ENCODE measurements around the gene RAB3C.

The RAB3C gene

GRCh38 chr5:58606064-58606463 lies 23.2 kb downstream of the RAB3C start:
- DNase-seq = no peak

DNA sequence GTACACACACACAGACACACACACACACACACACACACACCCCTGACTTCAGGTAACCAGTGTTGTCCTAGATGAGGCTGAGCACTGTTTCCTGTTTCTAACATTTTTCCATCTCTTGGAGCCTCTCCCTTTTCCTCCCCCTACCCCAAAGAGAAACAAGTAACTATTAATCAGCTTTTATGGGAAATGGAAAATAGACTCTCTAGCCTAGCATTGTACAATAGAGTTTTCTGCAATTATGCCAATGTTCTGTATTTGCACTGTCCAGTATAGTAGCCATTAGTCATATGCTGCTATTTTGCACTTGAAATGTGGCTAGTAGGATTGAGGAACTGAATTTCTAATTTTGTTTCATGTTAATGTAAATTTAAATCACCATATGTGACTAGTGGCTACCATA lies 33.1 kb downstream of the RAB3C start:
- DNase-seq = no peak

GRCh38 chr5:58617241-58617640 lies 34.4 kb downstream of the RAB3C start:
- DNase-seq = no peak

DNA sequence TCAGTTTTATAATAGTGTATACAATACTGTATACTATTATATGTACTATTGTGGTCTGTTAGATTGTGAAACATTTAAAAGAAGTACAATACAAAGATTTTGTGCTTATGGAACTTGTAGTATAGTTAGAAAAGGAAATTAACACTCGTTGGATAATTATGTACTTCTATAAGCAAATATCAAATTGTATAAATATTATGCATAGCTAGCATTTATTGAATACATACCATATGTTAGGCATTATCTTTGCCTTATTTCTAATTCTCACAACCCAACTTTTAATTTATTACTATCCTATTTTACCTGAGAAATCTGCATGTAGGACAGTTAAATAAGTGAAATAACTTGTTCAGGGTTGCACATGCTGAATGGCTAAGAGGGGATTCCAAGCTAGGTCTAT lies 37.5 kb downstream of the RAB3C start:
- DNase-seq = no peak

- no peak for DNase-seq
These were observed 40.3 kb downstream of the RAB3C start for GRCh38 chr5:58622936-58623871.

GRCh38 chr5:58628626-58629025 lies 45.8 kb downstream of the RAB3C start:
- DNase-seq = no peak

- DNase-seq = no peak
These were observed 46.6 kb downstream of the RAB3C start for GRCh38 chr5:58629271-58630159.

- DNase-seq = no peak
These were observed 49.0 kb downstream of the RAB3C start for GRCh38 chr5:58631895-58632294.

- DNase-seq = no peak
These were observed 52.5 kb downstream of the RAB3C start for GRCh38 chr5:58635416-58635815.

DNA sequence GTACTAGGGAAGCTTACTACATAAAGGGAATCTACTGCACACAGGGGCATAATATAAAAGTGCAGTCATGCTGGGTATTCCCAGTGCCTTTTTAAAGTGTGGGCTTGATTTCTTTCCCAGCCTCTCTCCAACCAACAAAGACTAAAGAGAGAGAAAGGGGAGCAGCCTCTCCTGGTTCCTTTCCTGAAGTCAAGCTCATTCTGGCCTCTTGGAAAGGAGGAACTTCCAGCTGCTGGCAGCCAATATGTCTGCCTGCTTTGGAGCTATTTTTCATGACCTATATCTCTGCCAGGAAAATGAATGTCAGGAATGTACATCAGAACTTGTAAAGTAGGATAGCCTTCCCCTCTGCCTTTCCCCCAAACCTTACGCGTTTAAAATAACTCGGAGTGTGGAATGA lies 57.1 kb downstream of the RAB3C start:
- DNase-seq = no peak

DNA sequence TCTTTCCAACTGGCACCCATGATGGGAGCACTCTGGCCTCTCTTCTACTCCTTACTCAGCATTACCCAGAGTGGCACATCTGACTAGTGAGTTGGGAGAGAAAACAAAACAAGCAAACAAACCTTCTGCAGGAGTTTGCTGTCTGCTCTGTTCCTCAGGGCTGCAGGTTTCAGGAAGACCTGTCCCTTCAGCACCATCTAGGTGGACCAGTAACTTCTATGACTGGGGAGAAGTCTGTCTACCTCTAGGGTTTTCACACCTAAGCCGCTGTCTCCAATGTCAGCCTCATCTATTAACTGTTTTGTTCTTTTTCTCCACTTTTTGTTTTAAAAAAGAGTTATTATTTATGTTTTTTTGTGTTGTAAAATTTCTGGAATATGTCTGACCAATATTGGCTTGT lies 58.7 kb downstream of the RAB3C start:
- DNase-seq = no peak

GRCh38 chr5:58648846-58649245 lies 66.0 kb downstream of the RAB3C start:
- no peak for DNase-seq

DNA sequence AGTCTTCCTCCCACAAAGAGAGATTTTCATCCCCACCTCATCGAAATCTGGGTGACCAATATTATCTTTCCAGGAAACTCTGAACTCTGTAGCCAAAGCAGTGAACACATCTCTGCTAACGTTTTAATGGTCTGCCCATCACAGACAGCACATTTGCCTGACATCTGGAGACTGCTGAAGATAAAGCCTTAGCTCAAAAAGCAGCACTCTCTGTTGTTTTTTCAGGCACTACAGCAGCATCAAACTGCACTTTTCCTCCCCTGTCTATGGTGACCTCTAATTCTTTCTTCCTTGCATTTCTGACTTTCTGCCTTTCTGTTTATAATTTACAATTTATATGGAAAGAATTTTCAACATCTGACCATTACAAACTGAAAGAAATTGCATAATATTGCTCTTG lies 66.8 kb downstream of the RAB3C start:
- DNase-seq = no peak

DNA sequence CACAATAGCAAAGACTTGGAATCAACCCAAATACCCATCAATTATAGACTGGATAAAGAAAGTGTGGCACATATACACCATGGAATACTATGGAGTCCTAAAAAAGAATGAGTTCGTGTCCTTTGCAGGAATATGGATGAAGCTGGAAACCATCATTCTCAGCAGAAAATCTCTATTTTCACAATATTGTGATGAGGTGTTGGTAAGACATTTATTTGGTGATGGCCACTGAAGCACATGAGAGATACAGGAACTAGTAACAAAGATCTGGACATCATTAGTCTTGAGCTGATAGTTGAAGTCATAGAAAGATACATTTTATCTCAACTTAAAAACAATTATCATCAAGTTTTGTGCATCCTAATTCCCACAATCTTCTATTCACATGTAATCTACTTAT lies 70.6 kb downstream of the RAB3C start:
- no peak for DNase-seq

GRCh38 chr5:58666141-58666540 lies 83.3 kb downstream of the RAB3C start:
- no peak for DNase-seq

DNA sequence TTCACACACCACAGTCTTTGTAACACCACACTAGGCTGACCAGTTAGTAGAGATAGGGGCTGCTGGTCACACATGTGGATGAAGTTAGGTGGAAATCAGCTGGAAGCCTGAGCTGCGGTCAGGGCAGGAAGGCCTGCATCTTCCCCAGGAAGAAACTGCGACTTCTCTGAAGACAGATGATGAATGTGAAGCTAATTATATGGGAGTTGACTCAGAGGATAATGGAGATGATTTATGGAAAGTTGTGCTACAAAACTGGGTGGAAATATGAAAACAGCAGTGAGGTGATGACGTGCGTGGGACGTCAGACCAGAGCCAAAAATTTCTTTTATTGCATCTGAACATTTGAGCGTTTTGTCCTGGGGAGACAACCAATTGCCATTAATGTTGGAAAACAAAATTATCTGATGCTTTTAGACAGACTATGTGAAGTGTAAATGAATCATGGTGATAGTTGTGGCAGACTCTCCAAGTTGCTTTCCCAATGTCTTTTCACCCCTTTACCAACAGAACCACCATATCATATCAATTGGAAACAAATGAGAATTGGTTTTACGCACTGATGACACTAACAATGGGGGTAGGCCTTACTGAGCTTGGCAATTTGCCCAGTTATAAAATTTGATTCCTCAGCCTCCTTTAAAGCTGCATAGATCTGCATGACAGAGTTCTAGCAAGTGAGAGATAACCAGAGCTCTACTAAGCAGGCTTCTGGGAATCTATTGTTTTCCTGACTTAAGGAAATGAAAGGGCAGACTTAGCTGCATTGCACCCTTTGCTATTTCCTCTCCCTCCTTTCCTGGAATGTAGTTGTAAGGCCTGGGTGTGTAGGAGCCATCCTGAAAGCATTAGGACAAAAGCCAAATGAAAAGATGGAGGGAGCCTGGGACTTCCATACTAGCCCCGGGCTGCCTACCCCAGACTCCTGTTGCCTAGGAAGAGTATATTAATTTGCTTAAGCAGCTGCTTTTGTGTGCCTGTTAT lies 84.0 kb downstream of the RAB3C start:
- no peak for DNase-seq

- no peak for DNase-seq
These were observed 87.7 kb downstream of the RAB3C start for GRCh38 chr5:58670582-58670981.

DNA sequence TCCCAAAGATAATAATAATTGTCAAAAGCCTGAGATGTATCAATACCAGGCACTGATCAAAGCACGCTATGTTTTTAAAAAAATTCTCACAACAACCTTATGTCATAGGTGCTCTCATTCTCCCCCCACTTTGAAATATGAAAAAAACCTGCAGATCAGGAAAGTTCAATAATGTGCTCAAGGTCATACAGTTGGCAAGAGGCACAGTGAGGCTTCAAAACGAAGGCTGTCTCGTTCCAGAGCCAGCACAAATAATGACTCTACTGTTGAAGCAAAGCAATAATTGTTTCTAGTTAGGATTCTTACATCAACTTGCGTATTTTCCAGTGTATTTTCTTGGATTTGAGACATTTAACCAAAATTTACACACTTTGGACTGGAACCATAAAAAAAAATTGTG lies 88.3 kb downstream of the RAB3C start:
- no peak for DNase-seq

DNA sequence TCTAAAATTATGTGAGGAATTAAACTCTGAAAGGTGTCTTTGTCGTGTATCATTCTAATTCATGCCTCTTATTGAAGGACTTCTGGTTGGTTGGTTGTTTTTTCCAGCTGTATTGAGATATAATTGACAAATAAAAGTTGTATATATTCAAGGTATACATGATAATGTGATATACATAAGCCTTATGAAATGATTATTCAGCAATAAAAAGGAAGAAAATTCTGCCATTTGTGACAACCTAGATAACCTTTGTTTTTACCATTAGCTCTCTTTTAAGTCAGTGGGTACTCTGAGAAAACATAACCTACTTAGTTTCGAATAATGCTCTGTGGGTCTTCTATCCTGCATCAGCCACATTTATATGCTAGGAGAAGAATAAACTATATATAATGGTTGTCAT lies 89.6 kb downstream of the RAB3C start:
- no peak for DNase-seq

DNA sequence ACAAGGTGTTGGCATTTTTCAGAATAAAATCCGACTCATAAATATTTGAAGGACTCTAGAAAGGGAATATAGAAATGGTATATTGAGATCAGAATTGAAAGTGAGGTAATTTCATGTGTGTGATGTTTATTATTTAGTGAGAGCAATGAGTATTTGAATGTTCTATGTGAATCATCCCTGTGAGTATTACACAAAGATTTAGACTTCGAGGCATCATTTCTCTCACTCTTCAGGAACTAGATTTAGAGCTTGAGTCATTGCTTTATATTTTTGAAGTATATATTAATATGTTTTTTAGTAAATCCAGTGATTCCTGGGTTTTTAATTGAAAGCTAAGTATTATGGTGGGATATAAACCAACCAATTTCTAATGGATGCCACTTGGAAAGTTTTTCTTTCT lies 91.2 kb downstream of the RAB3C start:
- DNase-seq = no peak

DNA sequence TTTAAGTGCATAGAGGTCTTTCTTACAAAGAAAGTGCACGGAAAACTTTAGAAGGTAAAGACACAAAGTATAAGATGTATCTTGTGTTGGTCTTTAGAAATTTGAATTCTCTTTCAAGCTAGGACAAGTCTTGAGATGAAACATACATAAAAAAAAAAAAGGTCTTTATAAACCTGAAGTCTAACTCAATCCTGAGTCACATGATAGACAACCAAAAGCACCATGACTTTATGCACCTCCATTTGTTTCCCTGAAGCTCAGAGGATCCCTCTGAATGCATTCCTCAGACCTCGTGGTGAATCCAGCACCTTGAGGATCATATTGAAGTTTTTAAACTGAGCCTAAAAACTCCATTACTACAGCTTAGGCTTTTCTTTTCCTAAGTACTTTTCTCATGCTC lies 91.8 kb downstream of the RAB3C start:
- no peak for DNase-seq

GRCh38 chr5:58675341-58675740 lies 92.5 kb downstream of the RAB3C start:
- DNase-seq = no peak

- no peak for DNase-seq
These were observed 94.8 kb downstream of the RAB3C start for GRCh38 chr5:58677650-58678049.

All from activated CD8-positive, alpha-beta memory T cell treated with anti-CD3 and anti-CD28 coated beads for 24 hours (primary cell).